ENCODE data around the gene CFAP251. TPM values are rescaled to one million over a fixed set of nuclear protein-coding genes. Genes with fewer than 3 reads are reported as not detected.
"Not testable (repeated sequence)": the region's sequence is repeated elsewhere in the genome, so short reads cannot be mapped to it uniquely, and the experiment has no call there.

CFAP251 gene, protein sequence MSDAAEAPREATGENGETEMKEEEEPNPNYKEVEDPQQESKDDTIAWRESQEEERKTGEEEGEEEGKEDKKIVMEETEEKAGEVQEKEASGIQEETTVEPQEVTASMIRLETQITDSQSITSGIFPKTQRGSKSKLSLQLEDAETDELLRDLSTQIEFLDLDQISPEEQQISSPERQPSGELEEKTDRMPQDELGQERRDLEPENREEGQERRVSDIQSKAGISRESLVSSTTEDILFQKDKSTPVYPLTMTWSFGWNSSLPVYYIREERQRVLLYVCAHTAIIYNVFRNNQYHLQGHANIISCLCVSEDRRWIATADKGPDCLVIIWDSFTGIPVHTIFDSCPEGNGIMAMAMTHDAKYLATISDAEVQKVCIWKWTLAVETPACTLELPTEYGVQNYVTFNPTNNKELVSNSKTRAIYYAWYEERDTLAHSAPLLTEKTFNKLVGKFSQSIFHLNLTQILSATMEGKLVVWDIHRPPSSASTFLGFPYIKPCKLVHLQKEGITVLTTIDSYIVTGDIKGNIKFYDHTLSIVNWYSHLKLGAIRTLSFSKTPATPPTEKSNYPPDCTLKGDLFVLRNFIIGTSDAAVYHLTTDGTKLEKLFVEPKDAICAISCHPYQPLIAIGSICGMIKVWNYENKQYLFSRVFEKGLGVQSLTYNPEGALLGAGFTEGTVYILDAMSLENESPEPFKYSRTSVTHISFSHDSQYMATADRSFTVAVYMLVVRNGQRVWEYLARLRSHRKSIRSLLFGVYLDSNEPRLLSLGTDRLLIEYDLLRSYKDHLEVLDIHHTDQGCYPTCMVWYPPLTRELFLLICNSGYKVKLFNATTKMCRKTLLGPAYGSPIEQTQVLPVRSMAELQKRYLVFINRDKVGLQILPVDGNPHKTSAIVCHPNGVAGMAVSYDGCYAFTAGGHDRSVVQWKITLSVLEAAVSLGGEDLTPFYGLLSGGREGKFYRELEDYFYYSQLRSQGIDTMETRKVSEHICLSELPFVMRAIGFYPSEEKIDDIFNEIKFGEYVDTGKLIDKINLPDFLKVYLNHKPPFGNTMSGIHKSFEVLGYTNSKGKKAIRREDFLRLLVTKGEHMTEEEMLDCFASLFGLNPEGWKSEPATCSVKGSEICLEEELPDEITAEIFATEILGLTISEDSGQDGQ
- total RNA-seq: 1.6 and 2.0 TPM in 2 replicates
- long read RNA-seq: 0 reads

DNA sequence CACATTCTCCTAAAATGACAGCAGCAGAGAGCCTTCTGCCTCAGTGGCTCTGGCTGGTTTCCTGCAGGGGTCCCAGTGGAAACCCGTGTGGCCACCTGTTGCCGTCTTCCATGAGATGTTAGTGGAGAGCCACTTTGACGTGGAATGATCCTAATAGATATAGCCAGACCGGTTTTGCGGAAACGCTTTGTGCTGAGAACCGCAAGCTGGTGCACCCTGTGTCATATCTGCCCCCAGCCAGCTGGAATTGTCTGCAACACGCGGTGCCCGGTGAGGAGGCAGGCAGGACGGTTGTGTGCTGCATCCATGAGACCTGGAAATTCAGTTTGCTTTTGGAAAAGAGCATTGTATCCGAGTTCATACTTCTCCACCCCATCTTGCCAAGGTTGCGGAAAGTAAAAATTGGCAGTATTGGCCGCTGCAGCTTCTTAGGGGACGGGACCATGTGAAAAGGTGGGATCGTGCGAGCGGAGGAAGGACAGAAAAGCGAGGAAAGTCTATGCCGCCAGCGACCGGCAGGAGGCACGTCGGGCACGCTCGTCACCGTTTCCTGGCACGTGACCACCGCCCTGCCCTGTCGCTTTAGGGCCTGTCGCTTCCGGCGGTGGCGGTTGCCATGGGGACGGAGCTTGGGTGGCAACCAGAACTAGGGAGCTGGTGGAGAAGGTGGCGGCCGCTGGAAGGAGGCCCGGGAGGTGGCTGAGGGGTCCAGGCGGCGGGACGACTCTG is at the start of gene CFAP251:
Gene CFAP251, plus strand, starts transcription at position 643 of the 729 bp plus-strand sequence. CDS start 2,714 bp downstream, outside the sequence.
- TF ChIP-seq, protein P1, sequence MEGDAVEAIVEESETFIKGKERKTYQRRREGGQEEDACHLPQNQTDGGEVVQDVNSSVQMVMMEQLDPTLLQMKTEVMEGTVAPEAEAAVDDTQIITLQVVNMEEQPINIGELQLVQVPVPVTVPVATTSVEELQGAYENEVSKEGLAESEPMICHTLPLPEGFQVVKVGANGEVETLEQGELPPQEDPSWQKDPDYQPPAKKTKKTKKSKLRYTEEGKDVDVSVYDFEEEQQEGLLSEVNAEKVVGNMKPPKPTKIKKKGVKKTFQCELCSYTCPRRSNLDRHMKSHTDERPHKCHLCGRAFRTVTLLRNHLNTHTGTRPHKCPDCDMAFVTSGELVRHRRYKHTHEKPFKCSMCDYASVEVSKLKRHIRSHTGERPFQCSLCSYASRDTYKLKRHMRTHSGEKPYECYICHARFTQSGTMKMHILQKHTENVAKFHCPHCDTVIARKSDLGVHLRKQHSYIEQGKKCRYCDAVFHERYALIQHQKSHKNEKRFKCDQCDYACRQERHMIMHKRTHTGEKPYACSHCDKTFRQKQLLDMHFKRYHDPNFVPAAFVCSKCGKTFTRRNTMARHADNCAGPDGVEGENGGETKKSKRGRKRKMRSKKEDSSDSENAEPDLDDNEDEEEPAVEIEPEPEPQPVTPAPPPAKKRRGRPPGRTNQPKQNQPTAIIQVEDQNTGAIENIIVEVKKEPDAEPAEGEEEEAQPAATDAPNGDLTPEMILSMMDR (conservative IDR thresholded peaks at IDR 0.05): peak; percentile 68
- H3K9me3 Mint-ChIP-seq: no peaks in the 10 kb centered on the region
- H3K36me3 Mint-ChIP-seq (ENCODE audit: low read depth): peaks cover 6% of the 10 kb centered on the region
- H3K27me3 Mint-ChIP-seq (ENCODE audit: low read depth): no peaks in the 10 kb centered on the region
- H3K4me3 Mint-ChIP-seq: peak within 1 kb of the TSS; percentile 76
- peaks cover 31% of the 10 kb centered on the region for H3K4me1 Mint-ChIP-seq
- peak within 1 kb of the TSS; percentile 64 for H3K27ac Mint-ChIP-seq (ENCODE audit: unreplicated experiment)
- DNase-seq (ENCODE audit: low read depth, low spot score): peak; percentile 79

DNA sequence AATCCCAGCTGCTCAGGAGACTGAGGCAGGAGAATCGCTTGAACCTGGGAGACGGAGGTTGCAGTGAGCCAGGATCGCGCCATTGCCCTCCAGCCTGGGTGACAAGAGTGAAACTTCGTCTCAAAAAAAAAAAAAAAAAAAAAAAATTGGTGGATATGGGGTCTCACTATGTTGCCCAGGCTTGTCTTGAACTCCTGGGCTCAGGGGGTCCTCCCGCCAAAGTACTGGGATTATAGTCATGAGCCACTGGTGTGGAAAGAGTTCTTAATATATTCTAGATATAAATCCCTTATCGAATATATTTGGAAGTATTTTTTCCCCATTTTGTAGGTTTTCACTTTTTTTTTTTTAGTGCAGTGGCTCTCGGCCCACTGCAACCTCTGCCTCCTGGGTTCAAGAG is 49.2 kb upstream of the CFAP251 start:
- H3K4me1 Mint-ChIP-seq; H3K27me3 Mint-ChIP-seq (ENCODE audit: low read depth); H3K27ac Mint-ChIP-seq (ENCODE audit: unreplicated experiment); H3K4me3 Mint-ChIP-seq; H3K9me3 Mint-ChIP-seq; DNase-seq (ENCODE audit: low read depth, low spot score); H3K36me3 Mint-ChIP-seq (ENCODE audit: low read depth): not testable (repeated sequence)

DNA sequence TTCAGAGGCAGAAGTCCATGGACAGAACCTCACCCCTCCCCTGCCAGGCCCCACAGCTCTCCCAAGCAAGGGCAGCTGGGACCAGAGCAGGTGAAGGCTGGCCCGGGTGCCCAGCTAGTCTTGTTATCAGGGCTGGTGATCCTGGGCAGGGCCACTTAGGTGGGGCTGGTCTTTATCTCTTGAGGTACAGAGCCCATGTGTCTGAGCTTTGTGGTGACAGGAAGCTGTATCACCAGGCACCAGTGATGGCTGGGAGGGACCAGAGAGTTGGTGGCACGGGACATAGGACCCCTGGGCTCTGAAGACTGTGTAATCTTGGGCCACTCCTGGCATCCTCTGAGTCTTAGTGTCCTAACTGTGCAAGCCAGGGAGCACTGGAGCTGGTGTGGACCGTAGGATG is 46.9 kb upstream of the CFAP251 start:
- no peaks in the 10 kb centered on the region for H3K36me3 Mint-ChIP-seq (ENCODE audit: low read depth)
- no peak for DNase-seq (ENCODE audit: low read depth, low spot score)
- H3K27me3 Mint-ChIP-seq (ENCODE audit: low read depth): no peaks in the 10 kb centered on the region
- H3K27ac Mint-ChIP-seq (ENCODE audit: unreplicated experiment): no peak overlapping the region
- TF ChIP-seq, protein P1 (conservative IDR thresholded peaks at IDR 0.05): no peak
- H3K4me3 Mint-ChIP-seq: no peak overlapping the region
- H3K9me3 Mint-ChIP-seq: no peaks in the 10 kb centered on the region
- H3K4me1 Mint-ChIP-seq: no peaks in the 10 kb centered on the region

DNA sequence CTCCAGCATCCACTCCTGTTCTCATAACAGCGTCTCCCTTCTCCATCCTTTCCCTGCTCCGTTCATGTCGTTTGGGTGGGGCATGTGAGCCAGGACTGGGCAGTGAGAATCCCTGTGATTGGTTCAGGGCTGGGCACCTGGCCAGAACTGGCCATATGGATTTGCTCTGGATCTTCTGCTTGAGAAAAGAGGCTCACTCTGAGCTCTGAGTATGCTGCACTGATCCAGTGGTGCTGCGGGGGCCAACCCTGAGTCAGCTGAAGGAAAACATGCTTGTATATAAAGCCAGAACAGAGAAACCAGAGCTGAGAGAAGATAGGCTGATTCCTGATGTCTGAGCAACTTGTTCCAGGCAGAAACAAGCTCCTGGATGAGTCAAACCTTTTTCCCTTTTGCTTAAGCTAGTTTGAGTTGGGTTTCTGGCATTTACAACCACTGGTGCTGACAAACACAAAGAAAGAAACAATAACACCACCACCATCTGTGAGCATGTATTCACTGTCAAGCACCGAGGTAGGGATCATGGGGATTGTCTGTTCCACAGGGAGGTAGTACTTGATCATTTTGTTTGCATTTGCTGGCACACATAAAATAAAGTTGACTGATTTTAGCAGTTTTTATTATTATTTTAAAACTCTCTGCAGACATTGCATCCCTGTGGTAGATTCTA is 45.7 kb upstream of the CFAP251 start:
- H3K9me3 Mint-ChIP-seq: no peaks in the 10 kb centered on the region
- no peak for DNase-seq (ENCODE audit: low read depth, low spot score)
- H3K27ac Mint-ChIP-seq (ENCODE audit: unreplicated experiment): no peak overlapping the region
- H3K4me1 Mint-ChIP-seq: no peaks in the 10 kb centered on the region
- H3K4me3 Mint-ChIP-seq: no peak overlapping the region
- TF ChIP-seq, protein P1 (conservative IDR thresholded peaks at IDR 0.05): no peak
- H3K27me3 Mint-ChIP-seq (ENCODE audit: low read depth): no peaks in the 10 kb centered on the region
- H3K36me3 Mint-ChIP-seq (ENCODE audit: low read depth): no peaks in the 10 kb centered on the region

DNA sequence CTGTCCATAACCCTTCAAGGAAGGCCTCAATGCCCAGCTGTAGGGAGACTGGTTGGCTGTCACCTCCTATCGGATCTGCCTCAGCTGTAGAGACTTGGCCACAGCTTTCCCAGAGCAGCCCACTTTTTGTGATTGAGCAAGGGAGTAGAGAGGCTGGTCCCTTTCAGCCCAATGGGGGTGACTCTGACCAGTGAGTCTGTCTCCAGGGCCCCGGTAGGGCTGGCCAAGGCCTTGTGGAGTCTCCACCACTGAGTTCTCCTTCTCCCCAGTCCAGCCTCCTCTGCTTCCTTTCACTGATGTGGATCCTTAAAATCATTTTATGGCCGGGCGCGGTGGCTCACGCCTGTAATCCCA is 45.2 kb upstream of the CFAP251 start:
- no peaks in the 10 kb centered on the region for H3K9me3 Mint-ChIP-seq
- H3K27me3 Mint-ChIP-seq (ENCODE audit: low read depth): no peaks in the 10 kb centered on the region
- DNase-seq (ENCODE audit: low read depth, low spot score): no peak
- H3K4me1 Mint-ChIP-seq: no peaks in the 10 kb centered on the region
- H3K27ac Mint-ChIP-seq (ENCODE audit: unreplicated experiment): no peak overlapping the region
- TF ChIP-seq, protein P1 (conservative IDR thresholded peaks at IDR 0.05): no peak
- no peaks in the 10 kb centered on the region for H3K36me3 Mint-ChIP-seq (ENCODE audit: low read depth)
- no peak overlapping the region for H3K4me3 Mint-ChIP-seq

Data from neural crest cell (in vitro differentiated cells).